ENCODE data around the gene PRPF19. TPM values are rescaled to one million over a fixed set of nuclear protein-coding genes. Genes with fewer than 3 reads are reported as not detected.
A peak's percentile ranks its signal among the peaks of the same experiment; 100 is the strongest.

PRPF19 gene
- total RNA-seq, 1 experiment from 2014 or later, result 204 TPM

DNA sequence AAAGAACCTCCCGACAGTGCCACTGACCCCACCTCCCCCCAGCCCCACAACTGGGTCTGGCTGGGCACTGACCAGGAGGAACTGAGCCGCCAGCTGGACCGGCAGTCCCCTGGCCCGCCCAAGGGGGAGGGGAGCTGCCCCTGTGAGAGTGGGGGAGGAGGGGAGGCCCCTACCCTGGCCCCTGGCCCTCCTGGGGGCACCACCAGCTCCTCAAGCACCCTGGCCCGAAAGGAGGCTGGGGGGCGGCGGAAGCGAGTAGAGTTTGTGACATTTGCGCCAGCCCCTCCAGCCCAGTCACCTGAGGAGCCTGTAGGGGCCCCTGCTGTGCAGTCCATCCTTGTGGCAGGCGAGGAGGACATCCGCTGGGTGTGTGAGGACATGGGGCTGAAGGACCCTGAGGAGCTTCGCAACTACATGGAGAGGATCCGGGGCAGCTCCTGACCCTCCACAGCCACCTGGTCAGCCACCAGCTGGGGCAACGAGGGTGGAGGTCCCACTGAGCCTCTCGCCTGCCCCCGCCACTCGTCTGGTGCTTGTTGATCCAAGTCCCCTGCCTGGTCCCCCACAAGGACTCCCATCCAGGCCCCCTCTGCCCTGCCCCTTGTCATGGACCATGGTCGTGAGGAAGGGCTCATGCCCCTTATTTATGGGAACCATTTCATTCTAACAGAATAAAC is 30.2 kb upstream of the PRPF19 start:
- Histone ChIP-seq H3K36me3 (ENCODE audit: insufficient read depth, low read length, poor library complexity, severe bottlenecking) (peaks cover 11% of the 10 kb centered on the region), H3K4me1 (ENCODE audit: insufficient read depth, low read length, poor library complexity, severe bottlenecking) (no peaks in the 10 kb centered on the region), H3K27me3 (replicated peaks; ENCODE audit: insufficient read depth, low read depth, low read length, poor library complexity) (no peaks in the 10 kb centered on the region), H3K9me3 (ENCODE audit: low read depth, low read length, poor library complexity, severe bottlenecking) (no peaks in the 10 kb centered on the region), H3K4me3 (ENCODE audit: low read depth, low read length, poor library complexity, severe bottlenecking) (no peak overlapping the region), H3K27ac (ENCODE audit: low read depth, low read length, poor library complexity, severe bottlenecking) (no peak overlapping the region)
- no peak for DNase-seq (ENCODE audit: low spot score)
- ChIA-PET CTCF (no interaction called here), POLR2A (ENCODE audit: low non-redundant PET) (interaction anchor here (0.6 kb wide), 1 partner anchor 13 kb away, joined by 3 read pairs; no protein-coding TSS in a partner anchor)
- no peak for TF ChIP-seq EZH2 (IDR thresholded peaks at IDR 0.05; ENCODE audit: borderline replicate concordance, low read depth, low read length, poor library complexity, severe bottlenecking)
- TF ChIP-seq, protein P1, sequence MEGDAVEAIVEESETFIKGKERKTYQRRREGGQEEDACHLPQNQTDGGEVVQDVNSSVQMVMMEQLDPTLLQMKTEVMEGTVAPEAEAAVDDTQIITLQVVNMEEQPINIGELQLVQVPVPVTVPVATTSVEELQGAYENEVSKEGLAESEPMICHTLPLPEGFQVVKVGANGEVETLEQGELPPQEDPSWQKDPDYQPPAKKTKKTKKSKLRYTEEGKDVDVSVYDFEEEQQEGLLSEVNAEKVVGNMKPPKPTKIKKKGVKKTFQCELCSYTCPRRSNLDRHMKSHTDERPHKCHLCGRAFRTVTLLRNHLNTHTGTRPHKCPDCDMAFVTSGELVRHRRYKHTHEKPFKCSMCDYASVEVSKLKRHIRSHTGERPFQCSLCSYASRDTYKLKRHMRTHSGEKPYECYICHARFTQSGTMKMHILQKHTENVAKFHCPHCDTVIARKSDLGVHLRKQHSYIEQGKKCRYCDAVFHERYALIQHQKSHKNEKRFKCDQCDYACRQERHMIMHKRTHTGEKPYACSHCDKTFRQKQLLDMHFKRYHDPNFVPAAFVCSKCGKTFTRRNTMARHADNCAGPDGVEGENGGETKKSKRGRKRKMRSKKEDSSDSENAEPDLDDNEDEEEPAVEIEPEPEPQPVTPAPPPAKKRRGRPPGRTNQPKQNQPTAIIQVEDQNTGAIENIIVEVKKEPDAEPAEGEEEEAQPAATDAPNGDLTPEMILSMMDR (conservative IDR thresholded peaks at IDR 0.05; ENCODE audit: low read depth, low read length), result no peak
- BruUV-seq (replicated peaks), result TSS peak; percentile 21
- intact Hi-C loops (cut with micrococcal nuclease; ENCODE audit: unreplicated experiment), result no loop called here

DNA sequence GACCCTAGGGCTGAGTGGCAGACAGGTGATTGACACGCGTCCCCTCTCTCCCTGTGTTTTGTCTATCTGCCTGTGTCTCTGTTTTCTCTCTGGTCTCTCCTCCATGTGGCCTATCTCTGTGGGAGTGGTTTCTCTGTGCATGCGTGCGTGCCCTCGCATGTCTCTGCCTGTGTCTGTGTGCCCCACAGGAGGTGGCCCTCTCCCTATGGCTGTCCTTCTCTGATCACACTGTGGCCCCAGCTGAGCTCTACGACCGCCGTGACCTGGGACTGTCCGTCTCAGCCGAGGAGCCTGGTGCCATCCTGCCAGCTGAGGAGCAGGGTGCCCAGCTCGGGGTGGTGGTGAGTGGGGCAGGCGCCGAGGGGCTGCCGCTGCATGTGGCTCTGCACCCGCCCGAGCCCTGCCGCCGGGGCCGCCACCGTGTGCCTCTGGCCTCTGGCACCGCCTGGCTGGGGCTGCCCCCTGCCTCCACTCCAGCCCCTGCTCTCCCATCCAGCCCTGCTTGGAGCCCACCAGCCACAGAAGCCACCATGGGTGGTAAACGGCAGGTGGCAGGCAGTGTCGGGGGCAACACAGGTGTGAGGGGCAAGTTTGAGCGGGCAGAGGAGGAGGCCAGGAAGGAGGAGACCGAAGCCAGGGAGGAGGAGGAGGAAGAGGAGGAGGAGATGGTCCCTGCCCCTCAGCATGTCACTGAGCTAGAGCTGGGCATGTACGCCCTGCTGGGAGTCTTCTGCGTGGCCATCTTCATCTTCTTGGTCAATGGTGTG is 29.5 kb upstream of the PRPF19 start:
- H3K9me3 ChIP-seq (ENCODE audit: low read depth, low read length, poor library complexity, severe bottlenecking), result no peaks in the 10 kb centered on the region
- H3K27me3 ChIP-seq (replicated peaks; ENCODE audit: insufficient read depth, low read depth, low read length, poor library complexity), result no peaks in the 10 kb centered on the region
- DNase-seq (ENCODE audit: low spot score), result no peak
- no peak overlapping the region for H3K27ac ChIP-seq (ENCODE audit: low read depth, low read length, poor library complexity, severe bottlenecking)
- POLR2A ChIA-PET (ENCODE audit: low non-redundant PET), result no interaction called here
- BruUV-seq (replicated peaks), result no TSS peak
- peaks cover 18% of the 10 kb centered on the region for H3K36me3 ChIP-seq (ENCODE audit: insufficient read depth, low read length, poor library complexity, severe bottlenecking)
- no peaks in the 10 kb centered on the region for H3K4me1 ChIP-seq (ENCODE audit: insufficient read depth, low read length, poor library complexity, severe bottlenecking)
- no peak for TF ChIP-seq EZH2 (IDR thresholded peaks at IDR 0.05; ENCODE audit: borderline replicate concordance, low read depth, low read length, poor library complexity, severe bottlenecking)
- TF ChIP-seq, protein P1 (conservative IDR thresholded peaks at IDR 0.05; ENCODE audit: low read depth, low read length), result no peak
- CTCF ChIA-PET, result no interaction called here
- no peak overlapping the region for H3K4me3 ChIP-seq (ENCODE audit: low read depth, low read length, poor library complexity, severe bottlenecking)
- intact Hi-C loops (cut with micrococcal nuclease; ENCODE audit: unreplicated experiment), result no loop called here

DNA sequence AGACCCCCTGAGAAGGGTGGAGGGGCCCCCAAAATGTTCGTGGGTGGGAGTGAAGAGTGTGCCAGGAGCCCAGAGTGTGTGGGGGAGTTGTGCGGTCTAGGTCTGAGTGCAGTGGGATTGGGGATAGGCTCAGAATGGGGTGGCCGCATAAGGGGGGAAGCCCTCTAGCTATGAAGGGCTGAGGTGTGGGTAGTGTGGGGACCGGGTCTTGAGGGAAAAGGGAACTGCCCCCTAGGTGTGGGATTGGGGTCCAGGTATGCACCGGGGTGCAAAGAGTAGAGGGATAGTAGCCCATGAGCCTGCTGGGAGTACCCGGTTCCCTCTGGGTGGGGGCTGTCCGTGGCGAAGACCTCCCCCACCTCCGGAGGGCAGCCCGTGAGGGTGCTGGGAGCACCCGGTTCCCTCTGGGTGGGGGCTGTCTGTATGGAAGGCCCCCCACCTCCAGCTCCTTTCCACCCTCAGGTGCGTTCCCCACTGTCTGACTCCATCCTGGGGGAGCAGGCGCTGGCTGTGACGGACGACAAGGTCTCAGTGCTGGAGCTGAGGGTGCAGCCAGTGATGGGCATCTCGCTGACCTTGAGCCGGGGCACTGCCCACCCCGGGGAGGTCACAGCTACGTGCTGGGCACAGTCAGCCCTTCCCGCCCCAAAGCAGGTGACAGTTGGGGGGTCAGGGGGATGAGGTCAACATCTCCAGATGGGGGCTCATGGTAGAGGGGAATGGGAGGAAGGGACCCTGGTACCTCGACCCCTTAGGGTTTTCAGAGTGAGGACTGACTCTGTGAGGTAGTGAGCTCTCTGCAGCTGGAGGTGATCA is 28.6 kb upstream of the PRPF19 start:
- no TSS peak for BruUV-seq (replicated peaks)
- Histone ChIP-seq H3K4me1 (ENCODE audit: insufficient read depth, low read length, poor library complexity, severe bottlenecking) (no peaks in the 10 kb centered on the region), H3K4me3 (ENCODE audit: low read depth, low read length, poor library complexity, severe bottlenecking) (no peak overlapping the region), H3K9me3 (ENCODE audit: low read depth, low read length, poor library complexity, severe bottlenecking) (no peaks in the 10 kb centered on the region), H3K27ac (ENCODE audit: low read depth, low read length, poor library complexity, severe bottlenecking) (no peak overlapping the region), H3K36me3 (ENCODE audit: insufficient read depth, low read length, poor library complexity, severe bottlenecking) (peaks cover 21% of the 10 kb centered on the region), H3K27me3 (replicated peaks; ENCODE audit: insufficient read depth, low read depth, low read length, poor library complexity) (no peaks in the 10 kb centered on the region)
- TF ChIP-seq, protein P1 (conservative IDR thresholded peaks at IDR 0.05; ENCODE audit: low read depth, low read length), result no peak
- TF ChIP-seq EZH2 (IDR thresholded peaks at IDR 0.05; ENCODE audit: borderline replicate concordance, low read depth, low read length, poor library complexity, severe bottlenecking), result no peak
- POLR2A ChIA-PET (ENCODE audit: low non-redundant PET), result no interaction called here
- intact Hi-C loops (cut with micrococcal nuclease; ENCODE audit: unreplicated experiment), result no loop called here
- CTCF ChIA-PET, result no interaction called here
- DNase-seq (ENCODE audit: low spot score), result no peak

Measured in A673 (cell line).